Naive thymus-derived CD8-positive, alpha-beta T cell (primary cell): ENCODE data around the gene UBR4. TPM values are rescaled to one million over a fixed set of nuclear protein-coding genes. Genes with fewer than 3 reads are reported as not detected.

Source experiments
- ATAC-seq, 2 donors: fragments of 150-1000 bp; cut with Tn5 transposase in 1 of 2; sonication (Bioruptor Pico), chemical (Tn5 transposase) in 1 of 2; 1 replicate in 1 of 2; 2 replicates in 1 of 2; pipeline ENCODE4 v1.10.0; 2021; ENCODE audit warnings: mild to moderate bottlenecking in 2 of 2, moderate library complexity in 2 of 2
- POLR2A ChIA-PET: fragments of 350-600 bp; sonication (Branson Sonifier 250); formaldehyde crosslinking; loops from one replicate; lab custom pipeline; 2021; ENCODE audit warnings: antibody characterized with exemption; lab: Charles Lee
- DNase-seq, 10 donors: peaks; one replicate each; pipeline versions ENCODE4 v3.0.0 to v3.0.0-alpha.2; 2020 to 2022
- H3K27ac Mint-ChIP-seq, 10 donors: one replicate each; pipeline ENCODE4 v1.8.0; 2020 to 2022; ENCODE audit warnings: mild to moderate bottlenecking in 10 of 10, mixed read lengths in 10 of 10, moderate library complexity in 4 of 10, inconsistent platforms in 1 of 10
- H3K27me3 Mint-ChIP-seq, 5 donors: one replicate each; pipeline ENCODE4 v1.8.0; 2021 to 2022; ENCODE audit warnings: mixed read lengths in 5 of 5
- H3K36me3 Mint-ChIP-seq, 3 donors: one replicate each; pipeline ENCODE4 v1.8.0; 2020 to 2022; ENCODE audit warnings: mixed read lengths in 3 of 3, mild to moderate bottlenecking in 2 of 3, inconsistent platforms in 1 of 3
- H3K4me1 Mint-ChIP-seq, 4 donors: one replicate each; pipeline ENCODE4 v1.8.0; 2021 to 2022; ENCODE audit warnings: mixed read lengths in 4 of 4
- H3K4me3 Mint-ChIP-seq, 10 donors: one replicate each; pipeline ENCODE4 v1.8.0; 2020 to 2022; ENCODE audit warnings: mild to moderate bottlenecking in 10 of 10, mixed read lengths in 10 of 10, moderate library complexity in 6 of 10, inconsistent platforms in 1 of 10
- H3K9me3 Mint-ChIP-seq, 9 donors: one replicate each; pipeline ENCODE4 v1.8.0; 2020 to 2022; ENCODE audit warnings: mixed read lengths in 9 of 9, mild to moderate bottlenecking in 3 of 9, inconsistent platforms in 1 of 9, moderate library complexity in 1 of 9
- polyA plus RNA-seq, 3 donors: library from polyadenylated mRNA; unstranded; fragments of 300-500 nt; fragmentation: Illumina TruSeq; gene quantifications; one replicate each; pipeline ENCODE4 v1.2.3, GENCODE V29; 2021
- total RNA-seq, 8 experiments: library from RNA in 2 of 8; stranded (reverse) in 2 of 8; gene quantifications; one replicate each; pipeline ENCODE4 v1.2.3 and lab custom pipeline; 2021 to 2026

UBR4 gene
- total and polyA plus RNA-seq, 5 experiments from 2014 or later, result 10.2 to 156 (median 23.0) TPM

- Mint-ChIP-seq H3K36me3 (peaks cover 3 to 80% (median 31%) of the 10 kb centered on the region in 3 donors), H3K27me3 (no peaks in the 10 kb centered on the region), H3K27ac (peak overlapping the region; percentile 45 to 93 (median 86)), H3K4me1 (peaks cover 11 to 33% (median 25%) of the 10 kb centered on the region in 4 donors), H3K9me3 (no peaks in the 10 kb centered on the region), H3K4me3 (peak overlapping the region in 6 of 10 donors; percentile 18 to 52 (median 33))
- ATAC-seq (peak; percentile 86 to 96), DNase-seq (peak in 8 of 10 donors; percentile 4 to 60 (median 28))
- POLR2A ChIA-PET, result interaction anchor here (0.6 to 1.4 kb wide), 6 partner anchors 29 to 1314 kb away, joined by 3 to 7 read pairs (median 4); partner anchors contain the start of genes OTUD3 and UBR4
These were observed 30.3 kb downstream of the UBR4 start for GRCh38 chr1:19179597-19180264.

- Mint-ChIP-seq H3K27ac (peak overlapping the region in 9 of 10 donors; percentile 3 to 93 (median 81)), H3K27me3 (no peaks in the 10 kb centered on the region), H3K36me3 (peaks cover 8 to 80% (median 26%) of the 10 kb centered on the region in 3 donors), H3K4me1 (peaks cover 11 to 33% (median 25%) of the 10 kb centered on the region in 4 donors), H3K4me3 (peak overlapping the region in 1 of 10 donors; percentile 29), H3K9me3 (no peaks in the 10 kb centered on the region)
- ATAC-seq, result no peak
- DNase-seq, result no peak
- POLR2A ChIA-PET, result interaction anchor here (0.6 to 1.3 kb wide), 3 partner anchors 30 to 703 kb away, joined by 3 to 4 read pairs (median 3); partner anchors contain the start of gene OTUD3
These were observed 31.2 kb downstream of the UBR4 start for GRCh38 chr1:19178734-19179398.

- ATAC-seq, result no peak
- H3K4me1 Mint-ChIP-seq, result peaks cover 11 to 33% (median 25%) of the 10 kb centered on the region in 4 donors
- H3K4me3 Mint-ChIP-seq, result no peak overlapping the region
- H3K27ac Mint-ChIP-seq, result peak overlapping the region in 4 of 10 donors; percentile 6 to 31 (median 14)
- no peak for DNase-seq
- POLR2A ChIA-PET, result no interaction called here
- H3K9me3 Mint-ChIP-seq, result no peaks in the 10 kb centered on the region
- H3K36me3 Mint-ChIP-seq, result peaks cover 10 to 80% (median 28%) of the 10 kb centered on the region in 3 donors
- no peaks in the 10 kb centered on the region for H3K27me3 Mint-ChIP-seq
These were observed 32.3 kb downstream of the UBR4 start for GRCh38 chr1:19177811-19178210.

GRCh38 chr1:19169642-19170041 lies 40.4 kb downstream of the UBR4 start:
- Mint-ChIP-seq H3K27ac (no peak overlapping the region), H3K4me1 (peaks cover 0 to 2% (median 0%) of the 10 kb centered on the region in 4 donors), H3K4me3 (no peak overlapping the region), H3K9me3 (no peaks in the 10 kb centered on the region), H3K36me3 (peaks cover 9 to 100% (median 22%) of the 10 kb centered on the region in 3 donors), H3K27me3 (no peaks in the 10 kb centered on the region)
- POLR2A ChIA-PET, result no interaction called here
- DNase-seq, result no peak
- no peak for ATAC-seq

GRCh38 chr1:19167140-19167539 lies 42.9 kb downstream of the UBR4 start:
- Mint-ChIP-seq H3K36me3 (peaks cover 4 to 99% (median 19%) of the 10 kb centered on the region in 3 donors), H3K4me3 (no peak overlapping the region), H3K27me3 (no peaks in the 10 kb centered on the region), H3K4me1 (peaks cover 0 to 2% (median 0%) of the 10 kb centered on the region in 4 donors), H3K27ac (peak overlapping the region in 1 of 10 donors; percentile 17), H3K9me3 (no peaks in the 10 kb centered on the region)
- ATAC-seq (no peak), DNase-seq (no peak)
- POLR2A ChIA-PET, result no interaction called here

- DNase-seq, result no peak
- no peak for ATAC-seq
- H3K4me1 Mint-ChIP-seq, result peaks cover 0 to 2% (median 0%) of the 10 kb centered on the region in 4 donors
- H3K4me3 Mint-ChIP-seq, result no peak overlapping the region
- H3K27me3 Mint-ChIP-seq, result no peaks in the 10 kb centered on the region
- H3K27ac Mint-ChIP-seq, result peak overlapping the region in 2 of 10 donors; percentile 16 to 31
- POLR2A ChIA-PET, result interaction anchor here (0.6 kb wide), 2 partner anchors 42 to 539 kb away, joined by 3 read pairs; no protein-coding TSS in a partner anchor
- H3K9me3 Mint-ChIP-seq, result no peaks in the 10 kb centered on the region
- peaks cover 9 to 99% (median 28%) of the 10 kb centered on the region in 3 donors for H3K36me3 Mint-ChIP-seq
These were observed 44.0 kb downstream of the UBR4 start for GRCh38 chr1:19166066-19166465.

GRCh38 chr1:19165501-19165900 lies 44.6 kb downstream of the UBR4 start:
- no peak overlapping the region for H3K27ac Mint-ChIP-seq
- peaks cover 0 to 2% (median 0%) of the 10 kb centered on the region in 4 donors for H3K4me1 Mint-ChIP-seq
- POLR2A ChIA-PET, result interaction anchor here (0.6 kb wide), 1 partner anchor 539 kb away, joined by 3 read pairs; no protein-coding TSS in a partner anchor
- ATAC-seq (no peak), DNase-seq (no peak)
- H3K36me3 Mint-ChIP-seq, result peaks cover 15 to 99% (median 29%) of the 10 kb centered on the region in 3 donors
- H3K9me3 Mint-ChIP-seq, result no peaks in the 10 kb centered on the region
- no peaks in the 10 kb centered on the region for H3K27me3 Mint-ChIP-seq
- H3K4me3 Mint-ChIP-seq, result no peak overlapping the region

GRCh38 chr1:19164274-19165015 lies 45.6 kb downstream of the UBR4 start:
- DNase-seq, result no peak
- POLR2A ChIA-PET, result no interaction called here
- peak overlapping the region in 1 of 10 donors; percentile 34 for H3K27ac Mint-ChIP-seq
- H3K9me3 Mint-ChIP-seq, result no peaks in the 10 kb centered on the region
- H3K27me3 Mint-ChIP-seq, result no peaks in the 10 kb centered on the region
- H3K4me3 Mint-ChIP-seq, result no peak overlapping the region
- H3K4me1 Mint-ChIP-seq, result peaks cover 0 to 2% (median 0%) of the 10 kb centered on the region in 4 donors
- ATAC-seq, result no peak
- H3K36me3 Mint-ChIP-seq, result peaks cover 18 to 99% (median 34%) of the 10 kb centered on the region in 3 donors

GRCh38 chr1:19163261-19163660 lies 46.8 kb downstream of the UBR4 start:
- H3K9me3 Mint-ChIP-seq, result no peaks in the 10 kb centered on the region
- no peaks in the 10 kb centered on the region for H3K4me1 Mint-ChIP-seq
- POLR2A ChIA-PET, result no interaction called here
- no peak for DNase-seq
- H3K36me3 Mint-ChIP-seq, result peaks cover 18 to 97% (median 32%) of the 10 kb centered on the region in 3 donors
- H3K4me3 Mint-ChIP-seq, result no peak overlapping the region
- peak overlapping the region in 2 of 10 donors; percentile 6 to 76 for H3K27ac Mint-ChIP-seq
- no peak for ATAC-seq
- no peaks in the 10 kb centered on the region for H3K27me3 Mint-ChIP-seq

- POLR2A ChIA-PET, result no interaction called here
- H3K36me3 Mint-ChIP-seq, result peaks cover 18 to 97% (median 43%) of the 10 kb centered on the region in 3 donors
- DNase-seq, result no peak
- H3K27me3 Mint-ChIP-seq, result no peaks in the 10 kb centered on the region
- H3K9me3 Mint-ChIP-seq, result no peaks in the 10 kb centered on the region
- H3K4me1 Mint-ChIP-seq, result no peaks in the 10 kb centered on the region
- H3K4me3 Mint-ChIP-seq, result no peak overlapping the region
- no peak overlapping the region for H3K27ac Mint-ChIP-seq
- no peak for ATAC-seq
These were observed 49.2 kb downstream of the UBR4 start for GRCh38 chr1:19160831-19161230.

GRCh38 chr1:19157653-19158052 lies 52.4 kb downstream of the UBR4 start:
- ATAC-seq (no peak), DNase-seq (no peak)
- Mint-ChIP-seq H3K4me1 (no peaks in the 10 kb centered on the region), H3K36me3 (peaks cover 18 to 97% (median 54%) of the 10 kb centered on the region in 3 donors), H3K27ac (no peak overlapping the region), H3K4me3 (no peak overlapping the region), H3K27me3 (no peaks in the 10 kb centered on the region), H3K9me3 (no peaks in the 10 kb centered on the region)
- POLR2A ChIA-PET, result no interaction called here

GRCh38 chr1:19156676-19157075 lies 53.4 kb downstream of the UBR4 start:
- no peaks in the 10 kb centered on the region for H3K4me1 Mint-ChIP-seq
- peak overlapping the region in 4 of 10 donors; percentile 11 to 57 (median 40) for H3K27ac Mint-ChIP-seq
- POLR2A ChIA-PET, result no interaction called here
- no peaks in the 10 kb centered on the region for H3K9me3 Mint-ChIP-seq
- no peaks in the 10 kb centered on the region for H3K27me3 Mint-ChIP-seq
- H3K4me3 Mint-ChIP-seq, result no peak overlapping the region
- ATAC-seq (no peak), DNase-seq (no peak)
- H3K36me3 Mint-ChIP-seq, result peaks cover 14 to 98% (median 59%) of the 10 kb centered on the region in 3 donors
